Natural killer cell treated with Interleukin-12 subunit alpha and Interleukin-12 subunit beta and Interleukin-15 and Interleukin-18, amount 100 ng/mL, for 72 hours (primary cell): ENCODE measurements around the gene ALAS1. TPM values are rescaled to one million over a fixed set of nuclear protein-coding genes. Genes with fewer than 3 reads are reported as not detected.

Experiments used
- ATAC-seq, 2 donors: fragments of 150-1000 bp; cut with Tn5 transposase in 1 of 2; sonication (Bioruptor Pico), chemical (Tn5 transposase) in 1 of 2; 2 replicates each; pipeline ENCODE4 v1.10.0; 2021
- DNase-seq: peaks from one replicate; pipeline ENCODE4 v3.0.0; 2022; ENCODE audit warnings: low spot score
- H3K27ac Mint-ChIP-seq, 2 donors: 1 replicate in 1 of 2; 2 replicates in 1 of 2; pipeline ENCODE4 v1.8.0; 2022; ENCODE audit warnings: mixed read lengths in 2 of 2, mild to moderate bottlenecking in 1 of 2, moderate library complexity in 1 of 2
- H3K27me3 Mint-ChIP-seq, 2 donors: 1 replicate in 1 of 2; 2 replicates in 1 of 2; pipeline ENCODE4 v1.8.0; 2022; ENCODE audit warnings: mixed read lengths in 2 of 2
- H3K36me3 Mint-ChIP-seq: one replicate; pipeline ENCODE4 v1.8.0; 2022; ENCODE audit warnings: mixed read lengths
- H3K4me1 Mint-ChIP-seq, 2 donors: 1 replicate in 1 of 2; 2 replicates in 1 of 2; pipeline ENCODE4 v1.8.0; 2022; ENCODE audit warnings: low read depth in 2 of 2, mixed read lengths in 2 of 2, mild to moderate bottlenecking in 1 of 2
- H3K4me3 Mint-ChIP-seq: one replicate; pipeline ENCODE4 v1.8.0; 2022; ENCODE audit warnings: mixed read lengths
- H3K9me3 Mint-ChIP-seq: 2 replicates; pipeline ENCODE4 v1.8.0; 2022; ENCODE audit warnings: mixed read lengths
- total RNA-seq, 2 donors: library from RNA; stranded (reverse); gene quantifications; one replicate each; pipeline ENCODE4 v1.2.3, GENCODE V29; 2022

Gene ALAS1
- total RNA-seq, 2 donors from 2014 or later = 93.6 to 121 TPM

DNA sequence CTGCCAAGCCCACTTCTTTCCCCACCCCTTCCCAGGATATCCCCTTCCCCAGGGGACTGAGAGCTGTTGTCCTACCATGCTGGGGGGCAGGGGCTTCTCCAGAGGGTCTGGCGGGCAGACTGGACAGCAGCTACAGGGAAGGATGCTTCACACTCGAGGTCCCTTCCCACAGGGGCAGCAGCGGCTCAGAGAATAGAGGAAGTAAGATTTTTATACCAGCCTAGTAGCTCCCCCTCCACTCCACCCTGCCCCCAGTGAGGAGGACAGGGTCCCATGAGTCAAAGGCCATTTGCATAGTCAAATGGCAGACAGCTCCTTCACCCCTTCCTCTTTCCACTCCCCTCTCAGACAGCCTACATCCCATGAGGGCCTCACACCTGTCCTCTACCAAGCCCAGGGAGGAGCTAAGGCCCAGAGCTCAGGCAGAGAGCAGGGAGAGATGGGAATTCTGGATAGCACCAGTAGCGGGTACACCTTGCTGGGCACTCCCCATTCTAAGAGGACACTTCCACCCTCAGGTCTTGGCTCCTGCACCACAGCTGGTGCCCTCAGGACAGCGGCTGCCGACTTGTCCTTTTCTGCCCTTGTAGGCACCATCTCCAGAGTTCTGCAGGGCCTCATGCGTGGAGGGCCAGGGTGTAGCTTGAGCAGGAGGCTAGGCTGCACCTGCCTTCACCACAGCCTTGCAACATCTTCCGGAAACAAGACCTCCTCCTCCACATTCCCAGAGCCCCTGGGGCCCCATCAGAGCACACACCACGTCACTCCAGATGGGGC is 27.7 kb downstream of the ALAS1 start, which contains the start of gene TLR9:
Gene TLR9 (minus strand): TSS at position 194 of the 777 bp plus-strand sequence. CDS start 116 bp downstream, at position 78.
- Mint-ChIP-seq H3K36me3 (no peaks in the 10 kb centered on the region), H3K27ac (peak within 1 kb of the TSS; percentile 29 to 64), H3K4me3 (no peak within 1 kb of the TSS), H3K4me1 (peaks cover 9 to 11% of the 10 kb centered on the region in 2 donors), H3K9me3 (no peaks in the 10 kb centered on the region), H3K27me3 (no peaks in the 10 kb centered on the region)
- ATAC-seq (peak in 1 of 2 donors; percentile 37), DNase-seq (no peak)

GRCh38 chr3:52226229-52226817 is 28.4 kb downstream of the ALAS1 start:
- Mint-ChIP-seq H3K4me1 (peaks cover 10 to 13% of the 10 kb centered on the region in 2 donors), H3K9me3 (no peaks in the 10 kb centered on the region)

GRCh38 chr3:52227117-52227516 is 29.2 kb downstream of the ALAS1 start:
- Mint-ChIP-seq H3K9me3 (no peaks in the 10 kb centered on the region), H3K27me3 (no peaks in the 10 kb centered on the region), H3K4me3 (no peak overlapping the region), H3K36me3 (no peaks in the 10 kb centered on the region), H3K4me1 (peaks cover 15 to 17% of the 10 kb centered on the region in 2 donors), H3K27ac (peak overlapping the region; percentile 29 to 64)
- DNase-seq = no peak
- ATAC-seq = no peak

More at GRCh38 chr3:52226229-52226817, 28.4 kb downstream of the ALAS1 start:
- H3K4me3 Mint-ChIP-seq = no peak overlapping the region
- no peaks in the 10 kb centered on the region for H3K27me3 Mint-ChIP-seq
- no peak for DNase-seq
- H3K27ac Mint-ChIP-seq = peak overlapping the region; percentile 29 to 64
- no peaks in the 10 kb centered on the region for H3K36me3 Mint-ChIP-seq
- ATAC-seq = peak in 1 of 2 donors; percentile 29

- DNase-seq (no peak), ATAC-seq (no peak)
- H3K4me1 Mint-ChIP-seq = peaks cover 15 to 21% of the 10 kb centered on the region in 2 donors
- no peaks in the 10 kb centered on the region for H3K27me3 Mint-ChIP-seq
- H3K27ac Mint-ChIP-seq = no peak overlapping the region
- no peaks in the 10 kb centered on the region for H3K36me3 Mint-ChIP-seq
- H3K9me3 Mint-ChIP-seq = no peaks in the 10 kb centered on the region
- H3K4me3 Mint-ChIP-seq = no peak overlapping the region
Measured at GRCh38 chr3:52227766-52228165, 29.8 kb downstream of the ALAS1 start.

- Mint-ChIP-seq H3K4me3 (no peak overlapping the region), H3K27ac (no peak overlapping the region), H3K36me3 (no peaks in the 10 kb centered on the region), H3K27me3 (no peaks in the 10 kb centered on the region), H3K4me1 (peaks cover 15 to 21% of the 10 kb centered on the region in 2 donors), H3K9me3 (no peaks in the 10 kb centered on the region)
- ATAC-seq (no peak), DNase-seq (no peak)
Measured at GRCh38 chr3:52228266-52228665, 30.3 kb downstream of the ALAS1 start.

- Mint-ChIP-seq H3K36me3 (no peaks in the 10 kb centered on the region), H3K9me3 (no peaks in the 10 kb centered on the region), H3K27ac (no peak overlapping the region), H3K4me1 (peaks cover 15 to 21% of the 10 kb centered on the region in 2 donors), H3K27me3 (no peaks in the 10 kb centered on the region), H3K4me3 (no peak overlapping the region)
- no peak for DNase-seq
- no peak for ATAC-seq
Measured at GRCh38 chr3:52228751-52229291, 30.9 kb downstream of the ALAS1 start.

- no peaks in the 10 kb centered on the region for H3K27me3 Mint-ChIP-seq
- no peaks in the 10 kb centered on the region for H3K36me3 Mint-ChIP-seq
- DNase-seq = no peak
Measured at GRCh38 chr3:52229656-52230055, 31.7 kb downstream of the ALAS1 start.

DNA sequence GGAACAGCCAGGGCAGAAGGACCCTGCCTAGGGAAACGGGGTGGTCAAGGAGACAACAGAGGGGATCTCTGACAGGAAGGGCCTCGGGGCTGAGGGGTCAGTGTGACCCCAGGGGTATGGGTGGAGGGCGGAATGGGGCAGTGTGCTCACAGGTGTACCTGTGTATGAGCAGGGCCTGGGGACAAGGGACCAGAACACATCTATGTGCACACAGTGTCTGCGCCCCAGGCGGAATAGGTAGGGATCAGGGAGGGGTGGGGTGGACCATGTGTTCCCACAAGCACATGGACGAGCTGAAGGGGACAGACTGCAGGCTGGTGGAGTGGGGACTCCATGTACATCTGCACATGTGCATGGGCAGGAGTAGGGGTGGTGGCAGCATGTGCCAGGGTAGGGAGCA is 32.5 kb downstream of the ALAS1 start:
- no peak for ATAC-seq
- Mint-ChIP-seq H3K27me3 (no peaks in the 10 kb centered on the region), H3K4me1 (peaks cover 15 to 26% of the 10 kb centered on the region in 2 donors), H3K27ac (peak overlapping the region in 1 of 2 donors; percentile 21), H3K4me3 (no peak overlapping the region), H3K36me3 (no peaks in the 10 kb centered on the region), H3K9me3 (no peaks in the 10 kb centered on the region)
- DNase-seq = no peak

More at GRCh38 chr3:52229656-52230055, 31.7 kb downstream of the ALAS1 start:
- H3K4me1 Mint-ChIP-seq = peaks cover 15 to 21% of the 10 kb centered on the region in 2 donors
- no peak overlapping the region for H3K27ac Mint-ChIP-seq
- no peak overlapping the region for H3K4me3 Mint-ChIP-seq
- no peaks in the 10 kb centered on the region for H3K9me3 Mint-ChIP-seq
- ATAC-seq = no peak

GRCh38 chr3:52230889-52231499 is 33.0 kb downstream of the ALAS1 start:
- ATAC-seq (no peak), DNase-seq (no peak)
- Mint-ChIP-seq H3K27me3 (no peaks in the 10 kb centered on the region), H3K27ac (peak overlapping the region in 1 of 2 donors; percentile 61), H3K4me1 (peaks cover 15 to 27% of the 10 kb centered on the region in 2 donors), H3K36me3 (no peaks in the 10 kb centered on the region), H3K4me3 (no peak overlapping the region), H3K9me3 (no peaks in the 10 kb centered on the region)

DNA sequence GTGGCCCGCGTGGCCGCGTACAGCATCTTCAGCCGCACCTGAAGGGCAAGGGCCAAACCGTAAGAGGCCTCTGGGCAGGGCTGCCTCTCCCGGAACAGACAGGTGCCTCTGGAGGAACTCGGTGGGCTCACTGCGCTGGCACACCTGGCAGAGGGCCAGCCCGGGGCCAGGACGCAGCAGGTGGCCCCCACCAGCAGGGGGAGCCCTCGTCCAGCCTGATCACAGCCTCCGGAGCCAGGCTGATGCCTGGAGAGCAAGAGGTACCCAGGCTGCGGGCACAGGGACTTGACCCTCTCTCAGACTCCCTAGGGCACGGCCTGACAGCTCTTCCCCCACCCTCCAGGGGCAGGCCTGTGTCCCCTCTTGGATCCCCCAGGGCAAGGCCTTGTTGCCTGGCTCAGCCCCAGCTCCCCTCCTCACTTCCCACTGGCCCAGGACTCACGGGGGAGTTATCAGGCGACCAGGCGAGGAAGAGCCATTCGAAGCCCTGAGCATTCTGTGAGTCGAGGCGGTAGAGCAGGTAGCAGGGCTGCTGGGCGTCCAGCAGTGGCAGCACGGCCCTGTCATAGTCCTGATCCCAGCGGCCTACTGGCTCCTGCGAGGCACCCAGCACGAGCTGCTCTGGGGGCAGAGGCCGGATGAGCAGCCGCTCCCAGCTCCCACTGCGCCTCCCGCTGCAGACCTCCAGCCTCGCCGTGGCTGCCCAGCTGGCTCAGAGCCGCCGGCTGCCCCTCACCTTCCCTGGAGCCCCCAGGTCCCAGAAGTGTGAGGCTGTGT is 33.7 kb downstream of the ALAS1 start:
- no peaks in the 10 kb centered on the region for H3K9me3 Mint-ChIP-seq
- no peaks in the 10 kb centered on the region for H3K36me3 Mint-ChIP-seq
- H3K27ac Mint-ChIP-seq = peak overlapping the region; percentile 53 to 61
- ATAC-seq (peak; percentile 76 to 86), DNase-seq (peak; percentile 82)
- no peak overlapping the region for H3K4me3 Mint-ChIP-seq
- H3K4me1 Mint-ChIP-seq = peaks cover 9 to 25% of the 10 kb centered on the region in 2 donors
- no peaks in the 10 kb centered on the region for H3K27me3 Mint-ChIP-seq

GRCh38 chr3:52232279-52233107 is 34.5 kb downstream of the ALAS1 start:
- no peaks in the 10 kb centered on the region for H3K36me3 Mint-ChIP-seq

GRCh38 chr3:52233108-52233591 is 35.2 kb downstream of the ALAS1 start:
- Mint-ChIP-seq H3K36me3 (no peaks in the 10 kb centered on the region), H3K4me1 (peaks cover 7 to 29% of the 10 kb centered on the region in 2 donors), H3K27me3 (no peaks in the 10 kb centered on the region), H3K9me3 (no peaks in the 10 kb centered on the region), H3K4me3 (no peak overlapping the region), H3K27ac (peak overlapping the region in 1 of 2 donors; percentile 47)
- no peak for DNase-seq
- no peak for ATAC-seq

More at GRCh38 chr3:52232279-52233107, 34.5 kb downstream of the ALAS1 start:
- ATAC-seq = no peak
- no peak overlapping the region for H3K4me3 Mint-ChIP-seq
- H3K27ac Mint-ChIP-seq = peak overlapping the region in 1 of 2 donors; percentile 29
- H3K4me1 Mint-ChIP-seq = peaks cover 6 to 28% of the 10 kb centered on the region in 2 donors
- DNase-seq = no peak
- no peaks in the 10 kb centered on the region for H3K27me3 Mint-ChIP-seq
- no peaks in the 10 kb centered on the region for H3K9me3 Mint-ChIP-seq
